Measurements from ENCODE around the gene ALOX12B.
A peak's percentile ranks its signal among the peaks of the same experiment; 100 is the strongest.
"Not testable (repeated sequence)": the region's sequence is repeated elsewhere in the genome, so short reads cannot be mapped to it uniquely, and the experiment has no call there.

The ALOX12B gene

DNA sequence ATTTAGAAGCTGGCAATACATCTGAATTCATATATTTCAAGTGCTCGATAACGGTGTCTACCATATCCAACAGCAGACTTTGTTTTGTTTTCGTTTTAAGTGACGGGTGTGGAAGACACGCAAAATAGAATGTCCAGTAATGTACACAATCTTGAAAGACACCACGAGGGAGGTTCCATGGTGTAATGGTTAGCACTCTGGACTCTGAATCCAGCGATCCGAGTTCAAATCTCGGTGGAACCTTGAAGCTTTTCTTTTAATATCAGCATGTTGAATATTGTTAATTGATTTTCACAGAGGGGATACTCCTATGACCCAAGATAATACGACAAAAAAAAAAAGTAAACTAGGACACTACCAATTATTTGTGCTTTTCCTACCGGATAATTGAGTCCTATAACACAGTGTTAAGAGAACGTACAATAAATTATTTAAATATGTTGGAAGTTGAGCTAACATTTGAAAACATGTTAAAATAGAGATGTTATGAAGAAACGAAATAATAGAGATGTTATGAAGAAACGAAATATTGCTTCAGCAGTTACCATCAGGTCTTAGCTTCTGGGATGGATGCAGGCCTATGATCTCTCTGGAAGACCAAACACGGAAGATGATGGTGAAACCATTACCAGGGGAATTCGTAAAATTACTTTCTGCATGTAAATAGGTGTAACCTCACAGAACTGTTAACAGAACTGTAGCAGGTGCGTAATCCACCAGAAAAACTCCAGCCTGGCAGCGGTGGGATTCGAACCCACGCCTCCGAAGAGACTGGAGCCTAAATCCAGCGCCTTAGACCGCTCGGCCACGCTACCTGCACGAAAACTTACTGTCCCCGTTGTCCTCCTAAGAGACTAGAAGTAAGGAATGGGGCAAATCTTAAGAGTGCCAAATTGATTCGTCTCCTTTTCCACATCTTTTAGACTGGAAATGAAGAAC lies 32.3 kb upstream of the ALOX12B start:
- peak overlapping the region; percentile 83 for H3K4me3 ChIP-seq (ENCODE audit: low read length)
- peak; percentile 93 for DNase-seq (ENCODE audit: low read depth, low spot score)

DNA sequence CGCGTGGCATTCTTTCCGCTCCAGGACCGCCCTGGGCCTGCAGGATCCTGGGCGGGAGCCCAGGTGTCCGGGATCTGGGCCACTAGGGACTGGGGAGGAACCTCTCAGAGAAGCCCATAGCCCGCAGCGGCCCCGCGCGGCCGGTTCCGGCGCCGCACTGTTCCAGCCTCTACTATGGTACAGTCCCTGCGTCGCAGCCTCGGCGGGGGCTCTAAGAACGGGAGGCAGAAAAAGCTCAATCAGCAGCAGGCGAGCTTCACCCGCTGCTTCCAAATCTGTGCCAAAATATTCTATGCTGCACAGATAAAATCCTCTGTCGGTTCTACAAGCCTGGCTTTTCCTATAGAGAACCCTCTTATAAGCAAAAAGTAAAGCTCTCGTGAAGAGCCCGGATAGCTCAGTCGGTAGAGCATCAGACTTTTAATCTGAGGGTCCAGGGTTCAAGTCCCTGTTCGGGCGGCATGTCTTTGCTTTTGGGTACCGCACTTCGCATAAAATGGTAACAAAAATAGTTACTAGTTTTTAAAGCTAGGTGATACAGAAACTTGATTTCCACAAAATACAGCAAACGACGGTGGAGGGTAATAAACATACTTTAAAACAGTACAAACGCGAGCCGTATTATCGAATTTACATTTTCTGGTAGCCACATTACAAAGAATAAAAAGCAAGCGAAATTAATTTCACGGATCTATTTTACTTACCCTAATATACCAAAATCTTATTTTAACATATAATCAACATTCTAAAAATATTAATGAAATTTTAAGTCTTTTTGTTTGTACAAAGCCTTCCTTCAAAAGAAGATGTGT lies 31.5 kb upstream of the ALOX12B start:
- peak; percentile 81 for DNase-seq (ENCODE audit: low read depth, low spot score)
- peak overlapping the region; percentile 76 for H3K4me3 ChIP-seq (ENCODE audit: low read length)

DNA sequence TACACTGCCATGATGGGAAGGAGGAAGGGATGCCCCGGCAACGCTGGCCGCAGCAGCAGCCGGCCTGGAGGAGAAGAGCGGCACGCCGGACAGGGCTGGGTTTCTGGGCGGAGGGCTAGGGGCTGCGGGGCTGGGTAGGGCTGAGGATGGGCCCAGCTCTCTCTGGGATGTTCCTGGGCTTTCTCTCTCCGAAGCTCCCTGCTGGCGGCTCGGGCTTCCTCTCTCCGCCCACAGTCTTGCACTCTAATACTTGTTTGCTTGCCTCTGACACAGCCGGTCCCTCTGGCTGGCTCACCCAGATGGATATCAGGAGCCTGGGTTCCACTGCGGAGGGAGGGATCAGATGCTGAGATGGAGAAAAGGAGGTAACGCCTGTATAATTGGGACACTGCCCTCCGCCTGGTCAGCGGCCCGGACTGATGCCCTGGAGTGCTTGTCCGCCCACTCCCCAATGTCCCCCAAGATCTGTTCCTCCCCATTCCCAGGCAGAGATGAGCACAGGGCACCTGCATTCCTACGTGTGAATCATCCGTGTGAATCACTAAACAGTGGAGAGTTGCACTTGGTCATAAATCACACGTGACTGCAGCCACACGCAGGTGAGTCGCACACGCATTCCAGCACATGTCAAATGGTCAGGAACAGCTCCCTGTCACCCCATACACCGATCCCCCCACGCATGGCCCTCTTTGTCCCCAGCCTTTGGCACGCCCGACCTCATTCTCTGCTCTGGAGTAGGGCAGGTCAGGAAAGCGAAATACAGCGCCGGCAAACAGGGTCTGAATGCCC lies 30.7 kb upstream of the ALOX12B start, which contains the start of gene ALOXE3:
TSS of gene ALOXE3 (minus strand) at position 535 of the 789 bp plus-strand sequence. CDS start at position 11, 524 bp downstream.
- DNase-seq (ENCODE audit: low read depth, low spot score), result no peak
- H3K4me3 ChIP-seq (ENCODE audit: low read length), result peak within 1 kb of the TSS; percentile 76

DNA sequence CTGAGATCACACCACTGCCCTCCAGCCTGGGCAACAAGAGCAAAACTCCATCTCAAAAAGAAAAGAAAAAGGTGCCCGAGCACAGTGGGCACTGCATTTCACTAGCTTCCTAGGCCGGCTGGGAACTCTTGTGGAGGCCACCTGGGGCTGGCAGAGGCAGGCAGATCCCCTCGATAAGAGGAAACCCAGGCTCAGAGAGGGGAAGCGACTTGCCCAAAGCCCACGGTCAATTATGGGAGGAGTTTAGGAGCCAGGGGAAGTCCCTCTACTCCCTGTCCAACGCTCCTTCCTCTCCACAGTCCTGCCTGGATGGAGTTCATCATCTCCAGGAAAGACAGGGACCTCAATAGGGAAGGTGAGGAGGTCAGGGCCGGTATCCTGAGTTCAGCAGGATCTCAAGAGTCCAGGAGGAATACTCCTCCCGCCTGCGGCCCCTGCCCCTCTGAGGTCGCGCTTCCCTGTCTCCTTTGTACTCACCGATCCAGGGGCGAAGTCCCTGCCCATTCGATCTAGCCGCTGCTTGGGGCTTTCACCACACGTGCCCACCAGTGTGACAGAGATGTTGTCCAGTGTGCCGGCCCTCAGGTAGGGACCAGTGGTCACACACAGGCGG lies 30.0 kb upstream of the ALOX12B start:
- H3K4me3 ChIP-seq (ENCODE audit: low read length), result no peak overlapping the region
- no peak for DNase-seq (ENCODE audit: low read depth, low spot score)

DNA sequence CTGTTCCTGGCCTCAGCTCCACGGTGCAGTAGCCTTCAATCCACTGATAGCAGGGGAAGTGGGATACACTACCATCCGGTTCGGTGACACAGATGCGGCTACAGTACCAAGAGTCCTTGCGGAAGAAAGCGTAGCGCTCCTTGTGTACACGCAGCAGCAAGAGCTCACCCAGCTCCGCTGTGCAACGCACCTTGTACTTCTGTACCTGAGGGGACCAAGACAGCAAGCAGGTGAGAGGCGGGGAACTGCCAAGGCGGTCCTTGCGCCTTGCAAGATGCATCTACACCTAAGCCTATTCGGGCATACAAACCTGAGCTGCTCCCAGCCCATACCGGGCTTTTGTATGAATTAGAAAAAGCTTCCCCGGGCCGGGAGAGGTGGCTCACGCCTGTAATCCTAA lies 29.3 kb upstream of the ALOX12B start:
- no peak for DNase-seq (ENCODE audit: low read depth, low spot score)
- H3K4me3 ChIP-seq (ENCODE audit: low read length), result no peak overlapping the region

DNA sequence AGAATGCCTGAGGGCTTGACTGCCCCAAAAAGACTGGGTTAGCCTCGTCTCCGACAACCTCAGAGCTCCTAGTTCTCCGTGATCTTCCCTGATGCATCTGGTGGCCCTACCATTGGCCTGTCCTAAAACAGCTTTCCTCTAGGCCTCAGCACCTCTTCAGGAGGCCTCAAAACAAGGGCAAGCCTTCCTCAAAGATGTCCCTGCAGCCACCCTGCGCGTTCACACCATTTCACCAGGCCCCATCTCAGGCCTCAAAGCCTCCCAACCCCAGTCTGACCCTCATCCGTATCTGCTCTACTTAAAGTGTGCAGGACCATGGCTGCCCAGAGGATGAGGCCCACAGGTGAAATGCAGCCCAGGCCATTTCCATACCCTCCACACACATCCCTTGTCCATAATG lies 23.4 kb upstream of the ALOX12B start:
- no peak overlapping the region for H3K4me3 ChIP-seq (ENCODE audit: low read length)
- DNase-seq (ENCODE audit: low read depth, low spot score), result no peak

DNA sequence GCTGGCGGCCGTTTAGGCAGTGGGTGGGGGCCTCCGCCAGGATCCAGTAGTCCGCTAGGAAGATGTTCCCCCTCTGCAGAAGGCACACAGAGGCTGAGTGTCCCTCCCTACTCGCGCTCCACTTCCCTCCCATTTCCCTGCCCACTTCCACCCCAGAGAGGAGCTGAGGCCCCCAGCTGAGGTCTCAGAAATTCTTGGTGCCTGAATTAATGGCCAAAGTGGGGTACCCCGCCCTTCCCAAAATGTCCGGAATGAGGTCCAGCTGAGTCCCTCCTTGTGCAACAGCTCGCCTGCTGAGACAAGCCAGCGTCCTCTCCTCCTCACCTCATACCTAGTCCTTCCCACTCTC lies 22.9 kb upstream of the ALOX12B start:
- DNase-seq (ENCODE audit: low read depth, low spot score), result no peak
- H3K4me3 ChIP-seq (ENCODE audit: low read length), result no peak overlapping the region

DNA sequence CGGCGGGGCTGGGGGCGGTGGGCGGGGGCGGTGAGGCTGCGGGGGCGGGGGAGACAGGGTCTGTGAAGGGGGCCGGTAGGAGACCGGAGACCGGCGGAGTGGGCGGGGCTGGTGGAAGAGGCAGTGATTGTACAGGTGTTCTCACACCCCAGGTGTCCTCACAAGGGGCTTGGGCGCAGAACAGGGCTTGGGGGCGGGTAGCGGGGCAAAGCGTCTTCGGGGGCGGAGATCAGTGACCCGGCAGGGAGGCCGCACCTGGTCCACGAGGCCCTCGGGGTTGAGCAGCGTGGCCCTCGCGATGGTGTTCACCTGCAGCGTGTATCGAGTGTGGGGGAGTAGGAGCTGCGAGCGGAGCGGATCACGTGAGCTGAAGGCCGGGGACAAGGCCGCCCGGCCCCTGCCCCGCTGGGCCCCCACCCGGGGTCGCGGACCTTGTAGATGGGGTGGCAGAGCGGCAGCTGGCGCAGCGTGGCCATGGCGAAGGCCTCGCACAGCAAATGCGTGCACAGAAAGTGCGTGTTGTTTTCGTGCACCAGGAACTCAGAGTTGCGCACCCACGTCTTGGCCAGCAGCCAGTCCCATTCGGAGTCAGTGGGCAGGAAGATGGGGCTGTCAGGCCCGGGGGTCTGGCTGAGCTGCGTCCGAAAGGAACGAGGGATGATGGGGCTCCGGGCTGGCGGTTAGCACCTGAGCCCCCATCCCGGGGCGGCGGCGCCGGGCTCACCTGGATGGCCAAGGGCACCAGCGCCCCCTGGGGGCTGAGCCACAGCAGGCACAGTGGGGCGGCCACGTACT lies 22.3 kb upstream of the ALOX12B start:
- DNase-seq (ENCODE audit: low read depth, low spot score), result no peak
- no peak overlapping the region for H3K4me3 ChIP-seq (ENCODE audit: low read length)

DNA sequence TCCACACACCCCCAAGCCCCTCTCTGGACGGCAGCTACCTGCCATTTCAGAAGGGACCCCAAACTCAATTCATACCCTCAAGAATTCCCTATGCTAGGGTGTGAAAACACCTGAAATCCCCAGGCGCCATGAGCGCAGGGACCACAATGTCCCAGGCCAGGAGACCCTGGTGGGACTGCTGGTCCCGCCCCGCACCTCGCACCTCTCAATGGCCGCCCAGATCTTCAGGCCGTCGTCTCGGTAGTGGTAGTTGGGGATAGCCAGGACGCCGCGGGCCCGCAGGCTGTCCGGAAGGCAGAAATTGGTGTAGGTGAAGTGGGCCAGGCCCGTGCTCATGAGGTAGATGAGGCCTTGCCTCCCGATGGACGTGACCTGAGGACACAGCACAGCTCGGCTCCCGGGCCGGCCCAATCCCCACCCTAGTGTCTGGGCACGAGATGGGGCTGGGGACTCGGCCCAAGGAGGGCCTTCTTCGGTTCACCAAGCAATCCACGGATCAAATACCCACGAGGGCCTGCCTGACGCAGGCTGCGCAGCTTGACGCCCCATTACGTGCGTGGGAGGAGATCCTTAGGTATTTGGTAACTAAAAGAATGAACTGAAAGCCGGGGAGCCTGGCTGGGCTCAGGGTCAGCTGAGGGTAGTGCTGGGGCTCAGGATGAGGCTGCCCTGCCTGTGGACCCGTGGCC lies 21.6 kb upstream of the ALOX12B start:
- H3K4me3 ChIP-seq (ENCODE audit: low read length), result no peak overlapping the region
- no peak for DNase-seq (ENCODE audit: low read depth, low spot score)

DNA sequence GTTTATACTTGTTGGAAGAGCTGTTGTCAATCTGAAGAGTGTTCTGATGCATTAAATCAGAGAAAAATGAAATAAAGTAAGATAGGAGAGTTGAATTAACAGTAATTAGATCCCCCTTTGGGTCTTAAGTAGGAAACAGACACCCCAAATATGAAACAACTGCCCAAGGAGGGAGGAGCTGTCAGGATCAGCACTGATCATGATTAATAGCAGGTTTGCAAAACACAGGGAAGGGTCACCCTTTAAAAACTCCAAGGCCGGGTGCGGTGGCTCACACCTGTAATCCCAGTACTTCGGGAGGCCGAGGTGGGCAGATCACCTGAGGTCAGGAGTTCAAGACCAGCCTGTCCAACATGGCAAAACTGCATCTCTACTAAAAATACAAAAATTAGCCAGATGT lies 19.5 kb upstream of the ALOX12B start:
- not testable (repeated sequence) for H3K4me3 ChIP-seq (ENCODE audit: low read length); DNase-seq (ENCODE audit: low read depth, low spot score)

DNA sequence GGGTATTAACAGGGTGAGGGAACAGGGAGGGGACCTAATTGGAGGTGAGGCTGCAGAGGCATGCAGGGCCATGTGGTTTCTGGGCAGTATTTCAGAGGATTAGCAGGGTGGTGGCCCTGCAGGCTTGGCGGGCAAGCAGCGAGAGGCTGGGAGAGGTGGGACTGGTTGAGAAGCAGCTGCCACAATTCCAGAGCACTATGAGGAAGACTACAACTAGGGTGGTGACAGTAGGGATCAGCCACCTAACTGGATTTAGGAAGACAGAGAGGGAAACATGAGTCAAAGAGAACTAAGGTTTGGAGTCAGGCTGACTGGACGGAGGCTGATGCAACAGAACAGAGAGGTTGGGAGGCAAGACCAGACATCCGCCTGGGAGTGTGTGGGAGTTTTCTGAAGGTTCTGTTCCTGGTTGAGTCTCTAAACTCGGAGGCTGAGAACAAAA lies 18.5 kb upstream of the ALOX12B start:
- H3K4me3 ChIP-seq (ENCODE audit: low read length), result no peak overlapping the region
- no peak for DNase-seq (ENCODE audit: low read depth, low spot score)

DNA sequence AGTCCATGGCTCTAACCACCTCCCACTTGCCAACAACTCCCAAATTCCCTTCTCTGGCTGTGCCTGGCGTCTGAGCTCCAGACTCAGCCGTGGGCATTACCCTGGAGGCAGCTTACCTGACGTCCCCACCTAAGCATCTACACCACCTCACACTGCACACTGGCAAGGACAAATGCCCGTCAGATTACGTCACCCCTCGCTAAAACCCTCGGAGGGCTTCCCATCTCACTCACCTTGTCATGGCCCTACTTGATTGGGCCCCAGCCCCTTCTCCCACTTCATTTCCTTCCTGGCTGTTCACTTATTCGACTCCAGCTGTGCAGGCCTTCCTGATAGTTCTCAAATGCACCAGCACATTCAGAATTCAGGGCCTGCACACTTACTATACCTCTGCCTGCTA lies 17.4 kb upstream of the ALOX12B start:
- H3K4me3 ChIP-seq (ENCODE audit: low read length), result no peak overlapping the region
- DNase-seq (ENCODE audit: low read depth, low spot score), result no peak

DNA sequence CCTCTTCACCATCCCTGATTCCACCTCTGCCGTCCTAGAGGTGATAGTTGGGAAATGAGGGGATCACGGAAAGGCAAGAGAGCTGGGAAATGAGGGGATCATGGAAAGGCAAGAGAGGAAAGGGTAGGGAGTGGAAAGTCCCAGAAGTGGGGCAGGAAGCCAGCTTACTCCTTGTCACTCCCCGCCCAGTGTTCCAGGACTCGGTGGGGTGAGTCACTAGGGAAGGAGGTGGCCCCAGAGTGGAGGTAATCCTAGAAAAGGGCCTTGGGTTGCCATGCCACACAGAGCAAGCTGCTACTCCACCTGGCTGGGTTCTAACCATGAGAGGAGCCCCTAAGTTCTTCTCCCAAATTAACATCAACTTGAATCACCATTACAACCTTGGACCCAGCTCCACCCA lies 16.0 kb upstream of the ALOX12B start:
- no peak overlapping the region for H3K4me3 ChIP-seq (ENCODE audit: low read length)
- DNase-seq (ENCODE audit: low read depth, low spot score), result no peak

DNA sequence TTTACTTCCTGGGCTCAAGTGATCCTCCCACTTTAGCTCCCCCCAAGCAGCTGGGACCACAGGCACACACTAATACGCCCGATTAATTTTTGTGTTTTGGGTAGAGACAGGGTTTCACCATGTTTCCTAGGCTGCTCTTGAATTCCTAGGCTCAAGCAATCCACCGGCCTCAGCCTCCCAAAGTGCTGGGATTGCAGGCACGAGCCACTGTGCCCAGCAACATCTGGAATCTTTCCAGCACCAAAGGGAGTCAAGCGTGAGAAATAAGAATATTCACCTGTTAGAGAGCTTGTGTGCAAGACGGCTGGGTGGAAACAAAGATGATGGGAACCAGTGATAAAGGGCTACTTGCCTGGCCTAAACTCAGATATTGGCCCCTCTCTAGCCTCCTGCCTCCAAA lies 14.2 kb upstream of the ALOX12B start:
- no peak for DNase-seq (ENCODE audit: low read depth, low spot score)
- H3K4me3 ChIP-seq (ENCODE audit: low read length), result no peak overlapping the region

DNA sequence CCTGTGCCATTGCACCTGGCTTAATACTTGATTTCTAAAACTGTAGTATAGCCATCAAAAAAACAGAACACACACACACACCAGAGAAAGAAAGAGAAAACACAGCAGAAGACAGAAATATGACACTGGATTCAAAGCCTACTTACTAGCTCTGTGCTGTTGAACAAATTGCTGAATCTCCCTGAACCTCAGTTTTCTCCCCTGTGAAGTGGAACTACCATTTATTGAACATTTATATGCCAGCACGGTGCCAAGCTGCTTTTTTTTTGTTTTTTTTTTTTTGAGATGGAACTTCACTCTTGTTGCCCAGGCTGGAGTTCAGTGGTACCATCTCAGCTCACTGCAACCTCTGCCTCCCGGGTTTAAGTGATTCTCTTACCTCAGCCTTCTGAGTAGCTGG lies 13.2 kb upstream of the ALOX12B start:
- no peak overlapping the region for H3K4me3 ChIP-seq (ENCODE audit: low read length)
- no peak for DNase-seq (ENCODE audit: low read depth, low spot score)

DNA sequence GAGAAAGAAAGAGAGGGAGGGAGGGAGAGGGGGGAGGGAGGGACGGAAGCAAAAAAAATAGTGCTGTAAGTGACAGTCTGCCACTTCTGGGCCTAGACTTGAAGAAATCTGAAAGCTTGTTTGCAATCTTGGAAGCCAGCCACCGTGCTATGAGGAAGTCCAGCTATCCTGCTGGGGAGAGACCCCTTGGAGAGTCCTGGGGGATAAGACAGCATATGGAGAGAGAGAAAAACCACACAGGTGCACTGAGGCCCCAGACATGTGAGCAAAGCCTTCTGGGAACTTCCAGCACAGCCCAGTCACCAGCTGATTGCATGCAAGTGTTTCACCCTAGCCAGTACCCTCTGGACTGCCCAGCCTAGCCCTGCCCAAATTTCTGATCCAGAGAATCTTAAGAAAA lies 12.6 kb upstream of the ALOX12B start:
- no peak for DNase-seq (ENCODE audit: low read depth, low spot score)
- no peak overlapping the region for H3K4me3 ChIP-seq (ENCODE audit: low read length)

DNA sequence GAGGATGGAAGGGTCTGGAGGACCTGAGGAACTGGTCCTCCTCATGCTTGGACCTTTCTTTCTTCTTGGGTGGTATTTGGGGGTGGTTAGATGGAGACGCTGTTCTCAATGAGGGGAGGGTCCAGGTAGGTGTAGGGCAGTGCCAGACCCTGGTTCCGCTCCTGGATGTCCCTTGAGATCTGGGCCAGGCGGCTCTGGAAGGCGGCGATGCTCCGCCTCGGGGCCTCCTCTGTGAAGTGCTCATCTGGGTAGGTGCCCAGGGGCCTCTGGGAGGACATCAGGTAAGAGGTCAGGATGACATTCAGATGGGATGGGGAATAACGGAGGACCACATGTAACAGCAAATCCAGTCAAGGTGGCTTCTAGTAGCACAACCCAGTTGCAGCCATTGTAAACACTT lies 9.0 kb upstream of the ALOX12B start:
- DNase-seq (ENCODE audit: low read depth, low spot score), result no peak
- no peak overlapping the region for H3K4me3 ChIP-seq (ENCODE audit: low read length)

DNA sequence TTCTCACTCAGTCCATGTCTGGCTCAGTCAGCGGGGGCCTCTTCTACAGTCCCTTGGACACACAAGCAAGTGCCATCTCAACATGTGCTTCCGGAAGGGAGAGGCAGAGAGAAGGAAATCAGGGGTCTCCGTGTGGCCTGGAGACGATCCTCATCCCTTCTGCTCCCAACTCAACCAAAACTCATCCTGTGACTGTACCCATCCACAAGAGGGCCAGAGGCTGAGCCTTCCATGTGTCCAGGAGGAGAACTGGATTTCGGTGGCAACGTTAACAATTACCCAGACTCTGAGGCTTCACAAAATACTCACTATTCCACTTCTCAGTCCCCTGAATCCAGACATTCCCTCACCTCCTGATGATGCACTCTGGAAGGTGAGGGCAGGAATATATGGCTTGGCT lies 7.8 kb upstream of the ALOX12B start:
- DNase-seq (ENCODE audit: low read depth, low spot score), result no peak
- no peak overlapping the region for H3K4me3 ChIP-seq (ENCODE audit: low read length)
